ENCODE results near the gene RNF141.

GRCh38 chr11:10561043-10561818, 20.2 kb upstream of the RNF141 start:
- no peak for TF ChIP-seq CTCF (IDR thresholded peaks at IDR 0.05)
- TF ChIP-seq POLR2AphosphoS5 (IDR thresholded peaks at IDR 0.05; ENCODE audit: low read depth, low read length): no peak
- no peak for TF ChIP-seq TCF7L2 (IDR thresholded peaks at IDR 0.05; ENCODE audit: low read depth, low read length)
